ENCODE data around the gene FBXO24.

DNA sequence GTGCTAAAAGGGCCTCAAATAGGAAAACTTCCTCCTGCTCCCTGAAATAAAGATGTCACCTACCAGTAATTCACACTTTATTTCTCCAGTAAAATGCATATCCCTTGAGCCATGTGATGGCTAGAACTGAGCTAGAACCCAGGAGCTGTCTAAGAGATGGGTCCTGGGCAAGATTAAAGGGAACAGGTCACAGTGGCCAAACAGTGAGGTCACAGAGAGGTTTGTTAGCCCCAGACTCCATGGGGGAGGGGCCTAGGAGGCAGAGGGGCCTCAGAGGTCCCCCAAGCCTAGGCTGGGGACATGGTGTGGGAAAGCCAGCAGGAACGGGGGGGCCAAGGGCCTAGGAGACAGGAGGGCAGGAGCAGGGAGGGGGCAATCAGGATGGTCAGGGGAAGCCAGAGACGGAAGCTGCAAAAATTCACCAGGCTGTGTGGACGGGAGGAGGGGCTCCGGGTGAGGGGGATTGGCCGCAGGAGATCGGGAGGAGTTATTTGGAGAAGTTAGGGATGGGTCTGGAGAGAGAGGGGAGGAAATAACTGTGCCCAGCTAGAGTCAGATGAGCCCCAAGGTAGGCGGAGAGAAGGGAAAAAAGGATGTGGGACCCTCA lies 3.3 kb downstream of the FBXO24 start:
- TF ChIP-seq, protein P1, sequence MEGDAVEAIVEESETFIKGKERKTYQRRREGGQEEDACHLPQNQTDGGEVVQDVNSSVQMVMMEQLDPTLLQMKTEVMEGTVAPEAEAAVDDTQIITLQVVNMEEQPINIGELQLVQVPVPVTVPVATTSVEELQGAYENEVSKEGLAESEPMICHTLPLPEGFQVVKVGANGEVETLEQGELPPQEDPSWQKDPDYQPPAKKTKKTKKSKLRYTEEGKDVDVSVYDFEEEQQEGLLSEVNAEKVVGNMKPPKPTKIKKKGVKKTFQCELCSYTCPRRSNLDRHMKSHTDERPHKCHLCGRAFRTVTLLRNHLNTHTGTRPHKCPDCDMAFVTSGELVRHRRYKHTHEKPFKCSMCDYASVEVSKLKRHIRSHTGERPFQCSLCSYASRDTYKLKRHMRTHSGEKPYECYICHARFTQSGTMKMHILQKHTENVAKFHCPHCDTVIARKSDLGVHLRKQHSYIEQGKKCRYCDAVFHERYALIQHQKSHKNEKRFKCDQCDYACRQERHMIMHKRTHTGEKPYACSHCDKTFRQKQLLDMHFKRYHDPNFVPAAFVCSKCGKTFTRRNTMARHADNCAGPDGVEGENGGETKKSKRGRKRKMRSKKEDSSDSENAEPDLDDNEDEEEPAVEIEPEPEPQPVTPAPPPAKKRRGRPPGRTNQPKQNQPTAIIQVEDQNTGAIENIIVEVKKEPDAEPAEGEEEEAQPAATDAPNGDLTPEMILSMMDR (IDR thresholded peaks at IDR 0.05) = no peak
- no peak for TF ChIP-seq POLR2AphosphoS5 (IDR thresholded peaks at IDR 0.05)

All from upper lobe of left lung (tissue), 4 donors.